ENCODE measurements around the gene GRAP. TPM values are rescaled to one million over a fixed set of nuclear protein-coding genes. Genes with fewer than 3 reads are reported as not detected.
"Not testable (repeated sequence)": the region's sequence is repeated elsewhere in the genome, so short reads cannot be mapped to it uniquely, and the experiment has no call there.

Gene GRAP
- total RNA-seq = 10 to 100 TPM in 1 of 4 donors, 1 to 10 TPM in 3; 3.0 to 85.0 (median 3.2) TPM

GRCh38 chr17:19046782-19047375 is at the start of gene GRAP:
GRAP (minus strand) TSS chr17:19046957; CDS start chr17:19046926, 31 bp downstream.
- H3K9me3 ChIP-seq, H3K27me3 ChIP-seq, H3K4me3 ChIP-seq, H3K27ac ChIP-seq, DNase-seq, H3K36me3 ChIP-seq, H3K4me1 ChIP-seq: not testable (repeated sequence)

- H3K4me3 ChIP-seq, H3K36me3 ChIP-seq, H3K4me1 ChIP-seq, H3K27me3 ChIP-seq, H3K9me3 ChIP-seq: not testable (repeated sequence)
- H3K27ac ChIP-seq = peak overlapping the region in 2 of 4 donors; percentile 52 to 62
- DNase-seq = peak in 2 of 3 donors; percentile 9 to 45
Observed at GRCh38 chr17:19093684-19094438, 47.1 kb upstream of the GRAP start.

- peak overlapping the region in 2 of 4 donors; percentile 52 to 62 for H3K27ac ChIP-seq
- H3K4me1 ChIP-seq, H3K36me3 ChIP-seq, H3K9me3 ChIP-seq, H3K4me3 ChIP-seq, H3K27me3 ChIP-seq: not testable (repeated sequence)
- DNase-seq = peak in 2 of 3 donors; percentile 34 to 35
Observed at GRCh38 chr17:19092737-19093683, 46.3 kb upstream of the GRAP start.

GRCh38 chr17:19090058-19090772 is 43.5 kb upstream of the GRAP start:
- not testable (repeated sequence) for H3K4me1 ChIP-seq, H3K27me3 ChIP-seq, H3K36me3 ChIP-seq, H3K9me3 ChIP-seq, H3K27ac ChIP-seq, H3K4me3 ChIP-seq, DNase-seq

- not testable (repeated sequence) for H3K9me3 ChIP-seq, H3K27me3 ChIP-seq, H3K4me1 ChIP-seq, DNase-seq, H3K36me3 ChIP-seq
- H3K27ac ChIP-seq = peak overlapping the region in 1 of 4 donors; percentile 74
- H3K4me3 ChIP-seq = peak overlapping the region in 1 of 4 donors; percentile 39
Observed at GRCh38 chr17:19088804-19089685, 42.3 kb upstream of the GRAP start.

- not testable (repeated sequence) for H3K4me1 ChIP-seq, H3K36me3 ChIP-seq, H3K27ac ChIP-seq, DNase-seq, H3K9me3 ChIP-seq, H3K4me3 ChIP-seq, H3K27me3 ChIP-seq
Observed at GRCh38 chr17:19077386-19077785, 30.6 kb upstream of the GRAP start.

- not testable (repeated sequence) for H3K9me3 ChIP-seq, H3K4me3 ChIP-seq, H3K36me3 ChIP-seq, H3K4me1 ChIP-seq, H3K27ac ChIP-seq, H3K27me3 ChIP-seq
- DNase-seq = peak in 1 of 3 donors; percentile 42
Observed at GRCh38 chr17:19076398-19077192, 29.8 kb upstream of the GRAP start.

GRCh38 chr17:19070318-19071168 is 23.8 kb upstream of the GRAP start:
- H3K4me1 ChIP-seq, H3K27me3 ChIP-seq, DNase-seq, H3K27ac ChIP-seq, H3K36me3 ChIP-seq, H3K9me3 ChIP-seq, H3K4me3 ChIP-seq: not testable (repeated sequence)

GRCh38 chr17:19064378-19064777 is 17.6 kb upstream of the GRAP start:
- not testable (repeated sequence) for H3K9me3 ChIP-seq, H3K36me3 ChIP-seq, H3K27me3 ChIP-seq, H3K4me1 ChIP-seq
- H3K27ac ChIP-seq = peak overlapping the region in 2 of 4 donors; percentile 46 to 49
- H3K4me3 ChIP-seq = peak overlapping the region in 2 of 4 donors; percentile 31 to 35
- peak; percentile 15 to 42 (median 26) for DNase-seq
